ENCODE measurements around the gene LHX6. TPM values are rescaled to one million over a fixed set of nuclear protein-coding genes. Genes with fewer than 3 reads are reported as not detected.

The LHX6 gene
- total and polyA plus RNA-seq, 2 of the 13 experiments (the other 11 are each of a cell fraction or from before 2014, with no cell fraction given) = 1.1 to 1.3 TPM

- TF ChIP-seq ARID5B (CRISPR knock-in tag; IDR thresholded peaks at IDR 0.05) = 0 out of 2 replicates have a peak, but pooled peaks have one; percentile 30
- TF ChIP-seq ERF (CRISPR knock-in tag; IDR thresholded peaks at IDR 0.05) = peak; percentile 58; the same call in 1 of the 2 replicates
- TF ChIP-seq ARHGAP35 (CRISPR knock-in tag; IDR thresholded peaks at IDR 0.05; ENCODE audit: borderline replicate concordance) = no peak
- 0 out of 2 replicates have a peak, but pooled peaks have one; percentile 17 for TF ChIP-seq GATAD2A (CRISPR knock-in tag; IDR thresholded peaks at IDR 0.05)
- TF ChIP-seq ZMYM4 (CRISPR knock-in tag; IDR thresholded peaks at IDR 0.05) = 0 out of 2 replicates have a peak, but pooled peaks have one; percentile 23
- TF ChIP-seq, protein P1, sequence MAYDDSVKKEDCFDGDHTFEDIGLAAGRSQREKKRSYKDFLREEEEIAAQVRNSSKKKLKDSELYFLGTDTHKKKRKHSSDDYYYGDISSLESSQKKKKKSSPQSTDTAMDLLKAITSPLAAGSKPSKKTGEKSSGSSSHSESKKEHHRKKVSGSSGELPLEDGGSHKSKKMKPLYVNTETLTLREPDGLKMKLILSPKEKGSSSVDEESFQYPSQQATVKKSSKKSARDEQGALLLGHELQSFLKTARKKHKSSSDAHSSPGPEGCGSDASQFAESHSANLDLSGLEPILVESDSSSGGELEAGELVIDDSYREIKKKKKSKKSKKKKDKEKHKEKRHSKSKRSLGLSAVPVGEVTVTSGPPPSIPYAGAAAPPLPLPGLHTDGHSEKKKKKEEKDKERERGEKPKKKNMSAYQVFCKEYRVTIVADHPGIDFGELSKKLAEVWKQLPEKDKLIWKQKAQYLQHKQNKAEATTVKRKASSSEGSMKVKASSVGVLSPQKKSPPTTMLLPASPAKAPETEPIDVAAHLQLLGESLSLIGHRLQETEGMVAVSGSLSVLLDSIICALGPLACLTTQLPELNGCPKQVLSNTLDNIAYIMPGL (CRISPR knock-in tag; IDR thresholded peaks at IDR 0.05; ENCODE audit: borderline replicate concordance in 1 of 2, low read depth in 1 of 2) = 0 out of 4 replicates have a peak, but pooled peaks have one; percentile 25 to 34
- TF ChIP-seq, protein P2, sequence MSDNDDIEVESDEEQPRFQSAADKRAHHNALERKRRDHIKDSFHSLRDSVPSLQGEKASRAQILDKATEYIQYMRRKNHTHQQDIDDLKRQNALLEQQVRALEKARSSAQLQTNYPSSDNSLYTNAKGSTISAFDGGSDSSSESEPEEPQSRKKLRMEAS (IDR thresholded peaks at IDR 0.05) = peak; percentile 14; the same call in 1 of the 2 replicates
- TF ChIP-seq MEIS2 (CRISPR knock-in tag; IDR thresholded peaks at IDR 0.05) = peak; percentile 49; the same call in 1 of the 2 replicates
- TF ChIP-seq ZFX (CRISPR knock-in tag; IDR thresholded peaks at IDR 0.05; ENCODE audit: low read depth) = peak; percentile 24; the same call in 1 of the 2 replicates
- TF ChIP-seq PTBP1 (IDR thresholded peaks at IDR 0.05; ENCODE audit: low read depth, low read length, poor library complexity, severe bottlenecking) = no peak
- peak; percentile 74 for TF ChIP-seq HNF4A (CRISPR knock-in tag; IDR thresholded peaks at IDR 0.05)
- no peak for TF ChIP-seq ZFP1 (CRISPR knock-in tag; IDR thresholded peaks at IDR 0.05)
- no peak for TF ChIP-seq FOSL2 (CRISPR knock-in tag; IDR thresholded peaks at IDR 0.05)
- 0 out of 2 replicates have a peak, but pooled peaks have one; percentile 39 for TF ChIP-seq NR2F6 (IDR thresholded peaks at IDR 0.05)
- TF ChIP-seq NR2F6 (CRISPR knock-in tag; IDR thresholded peaks at IDR 0.05) = 0 out of 2 replicates have a peak, but pooled peaks have one; percentile 25
- TF ChIP-seq RXRB (CRISPR knock-in tag; IDR thresholded peaks at IDR 0.05; ENCODE audit: borderline replicate concordance) = peak; percentile 33; the same call in 1 of the 2 replicates
- no peak for TF ChIP-seq ZNF7 (CRISPR knock-in tag; IDR thresholded peaks at IDR 0.05)
- TF ChIP-seq EHMT2 (IDR thresholded peaks at IDR 0.05; ENCODE audit: borderline replicate concordance, low read depth, low read length) = no peak
- TF ChIP-seq ZNF20 (CRISPR knock-in tag; IDR thresholded peaks at IDR 0.05) = no peak
- no peak for TF ChIP-seq IRF2 (CRISPR knock-in tag; IDR thresholded peaks at IDR 0.05)
- peak; percentile 78 for TF ChIP-seq CTCF (CRISPR knock-in tag; IDR thresholded peaks at IDR 0.05)
- 0 out of 2 replicates have a peak, but pooled peaks have one; percentile 16 for TF ChIP-seq IKZF5 (CRISPR knock-in tag; IDR thresholded peaks at IDR 0.05)
These were observed 42.5 kb downstream of the LHX6 start (continued) for GRCh38 chr9:122186301-122186700.

Measured in HepG2 (cell line).